ENCODE data around the gene SELENOT. TPM values are rescaled to one million over a fixed set of nuclear protein-coding genes. Genes with fewer than 3 reads are reported as not detected.

The SELENOT gene
- total and polyA plus RNA-seq, 7 donors: 52.9 to 126 (median 80.4) TPM

Other genes starting within 250 kb of the SELENOT start
- 10 to 100 TPM; 14.6 to 24.9 (median 17.8) TPM for gene TSC22D2, start 195.0 kb upstream of the SELENOT start, total RNA-seq
- 10 to 100 TPM in 1 of 3 donors, 1 to 10 TPM in 2; 6.6 to 12.5 (median 8.0) TPM for gene TSC22D2, start 195.0 kb upstream of the SELENOT start, polyA plus RNA-seq
- gene SERP1, start 56.8 kb upstream of the SELENOT start, total RNA-seq: 100 to 1,000 TPM; 140 to 197 (median 185) TPM
- gene SERP1, start 56.8 kb upstream of the SELENOT start, polyA plus RNA-seq: 100 to 1,000 TPM in 2 of 3 donors, 10 to 100 TPM in 1; 92.0 to 126 (median 105) TPM
- 100 to 1,000 TPM; 147 to 228 (median 160) TPM for gene EIF2A, start 56.5 kb upstream of the SELENOT start, total RNA-seq
- gene EIF2A, start 56.5 kb upstream of the SELENOT start, polyA plus RNA-seq: 10 to 100 TPM; 49.3 to 79.8 (median 77.5) TPM
- not detected for gene ERICH6, start 100.6 kb downstream of the SELENOT start, total RNA-seq
- gene ERICH6, start 100.6 kb downstream of the SELENOT start, polyA plus RNA-seq: not detected
- 10 to 100 TPM; 21.2 to 35.0 (median 24.5) TPM for gene SIAH2, start 159.8 kb downstream of the SELENOT start, total RNA-seq
- gene SIAH2, start 159.8 kb downstream of the SELENOT start, polyA plus RNA-seq: 10 to 100 TPM; 12.0 to 19.1 (median 15.0) TPM

Data from sigmoid colon (tissue), 7 donors.